GF-D8 (cell line): ENCODE measurements around the gene LRFN5.
"Not testable (repeated sequence)": the region's sequence is repeated elsewhere in the genome, so short reads cannot be mapped to it uniquely, and the experiment has no call there.

Experiments
- DNase-seq: peaks from one replicate; lab custom pipeline; 2025; lab: John Stamatoyannopoulos, UW

Gene LRFN5

GRCh38 chr14:41606532-41607303 is at the start of gene LRFN5:
Gene LRFN5 (plus strand): TSS chr14:41606876.
- DNase-seq = no peak

- DNase-seq = no peak
Measured at GRCh38 chr14:41558490-41558889, 48.2 kb upstream of the LRFN5 start.

- not testable (repeated sequence) for DNase-seq
Measured at GRCh38 chr14:41566864-41567263, 39.8 kb upstream of the LRFN5 start.

GRCh38 chr14:41568979-41569378 is 37.7 kb upstream of the LRFN5 start:
- DNase-seq = no peak

GRCh38 chr14:41570415-41571155 is 36.1 kb upstream of the LRFN5 start:
- DNase-seq = no peak

- no peak for DNase-seq
Measured at GRCh38 chr14:41586237-41586636, 20.4 kb upstream of the LRFN5 start.

- DNase-seq = no peak
Measured at GRCh38 chr14:41597647-41598046, 9.0 kb upstream of the LRFN5 start.

GRCh38 chr14:41599805-41600385 is 6.8 kb upstream of the LRFN5 start:
- not testable (repeated sequence) for DNase-seq

- no peak for DNase-seq
Measured at GRCh38 chr14:41604721-41605531, 1.8 kb upstream of the LRFN5 start.

GRCh38 chr14:41605550-41606281 is 960 bp upstream of the LRFN5 start:
- DNase-seq = no peak

- no peak for DNase-seq
Measured at GRCh38 chr14:41606282-41606531, 469 bp upstream of the LRFN5 start.

GRCh38 chr14:41607304-41607775 is 664 bp downstream of the LRFN5 start:
- no peak for DNase-seq

- no peak for DNase-seq
Measured at GRCh38 chr14:41607966-41608663, 1.4 kb downstream of the LRFN5 start.

- no peak for DNase-seq
Measured at GRCh38 chr14:41608681-41609390, 2.2 kb downstream of the LRFN5 start.

- DNase-seq = no peak
Measured at GRCh38 chr14:41609704-41610183, 3.1 kb downstream of the LRFN5 start.

- DNase-seq = no peak
Measured at GRCh38 chr14:41615011-41615595, 8.4 kb downstream of the LRFN5 start.

- DNase-seq = no peak
Measured at GRCh38 chr14:41623736-41624135, 17.1 kb downstream of the LRFN5 start.

- DNase-seq = no peak
Measured at GRCh38 chr14:41629876-41630275, 23.2 kb downstream of the LRFN5 start.

- no peak for DNase-seq
Measured at GRCh38 chr14:41634286-41634685, 27.6 kb downstream of the LRFN5 start.
